Measurements from ENCODE around the gene ZNF76.
A peak's percentile ranks its signal among the peaks of the same experiment; 100 is the strongest.
"Not testable (repeated sequence)": the region's sequence is repeated elsewhere in the genome, so short reads cannot be mapped to it uniquely, and the experiment has no call there.

Gene ZNF76

DNA sequence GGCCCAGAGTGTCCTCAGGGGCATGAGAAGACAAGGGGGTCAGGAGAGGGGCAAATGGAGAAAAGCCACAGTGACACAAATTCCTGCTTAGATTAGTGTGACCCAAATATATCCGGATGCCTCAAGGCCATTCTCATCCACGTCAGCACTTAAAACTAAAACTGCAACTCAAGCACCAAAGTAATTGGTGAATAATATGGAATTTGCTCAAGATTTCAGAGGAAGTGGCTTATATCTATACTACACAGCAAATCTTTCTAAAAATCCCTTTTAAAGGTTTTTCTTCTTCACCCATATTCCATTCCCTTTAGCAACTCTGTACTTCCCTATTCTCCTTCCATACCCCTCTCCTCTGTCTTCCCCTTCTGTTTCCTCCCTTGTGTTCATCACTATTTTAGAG is 53.3 kb downstream of the ZNF76 start:
- Mint-ChIP-seq H3K36me3 (ENCODE audit: insufficient read depth) (peaks cover 63% of the 10 kb centered on the region), H3K9me3 (no peaks in the 10 kb centered on the region)

DNA sequence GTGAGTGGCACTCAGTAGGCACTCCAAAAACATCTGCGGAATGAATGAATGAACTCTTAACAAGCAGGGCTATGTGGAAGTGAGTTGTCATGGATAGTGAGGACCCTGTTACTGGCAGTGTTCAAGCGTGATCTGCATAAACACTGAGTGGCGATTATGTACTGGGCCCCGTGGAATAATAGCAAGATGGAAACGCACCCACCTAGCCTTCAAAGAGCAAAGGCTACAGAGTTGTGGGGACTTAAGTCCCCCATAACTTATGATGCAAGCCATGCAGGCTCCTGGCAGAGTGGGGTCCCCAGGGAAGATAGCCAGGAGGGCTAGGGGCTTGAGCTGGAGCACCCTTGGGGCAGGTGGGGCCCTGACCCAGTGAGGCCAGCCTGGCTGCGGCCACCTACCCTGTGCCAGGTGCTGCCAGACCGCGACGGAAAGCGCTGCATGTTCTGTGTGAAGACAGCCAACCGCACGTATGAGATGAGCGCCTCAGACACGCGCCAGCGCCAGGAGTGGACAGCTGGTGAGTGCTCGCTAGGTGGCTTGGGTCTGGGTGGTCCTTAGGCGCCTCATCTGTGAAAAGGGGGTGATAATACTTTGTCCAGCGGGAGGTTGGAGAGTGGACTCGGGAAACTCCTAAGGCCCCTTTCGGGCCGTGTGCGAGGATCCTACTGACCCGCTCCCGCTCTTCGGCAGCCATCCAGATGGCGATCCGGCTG is 58.1 kb downstream of the ZNF76 start:
- Mint-ChIP-seq H3K4me1 (peaks cover 60% of the 10 kb centered on the region), H3K27ac (ENCODE audit: low read depth) (peak overlapping the region; percentile 57), H3K36me3 (ENCODE audit: insufficient read depth) (peaks cover 78% of the 10 kb centered on the region), H3K4me3 (no peak overlapping the region), H3K27me3 (no peaks in the 10 kb centered on the region), H3K9me3 (no peaks in the 10 kb centered on the region)
- ATAC-seq (replicated peaks; ENCODE audit: extremely low read depth, poor library complexity, severe bottlenecking) (no peak), DNase-seq (ENCODE audit: low spot score in 2 of 2) (no peak)

More for the DNA sequence above, 53.3 kb downstream of the ZNF76 start:
- H3K27ac Mint-ChIP-seq (ENCODE audit: low read depth) = peak overlapping the region; percentile 93
- H3K27me3 Mint-ChIP-seq = no peaks in the 10 kb centered on the region
- ATAC-seq (replicated peaks; ENCODE audit: extremely low read depth, poor library complexity, severe bottlenecking) = no peak
- peaks cover 90% of the 10 kb centered on the region for H3K4me1 Mint-ChIP-seq
- peak overlapping the region; percentile 42 for H3K4me3 Mint-ChIP-seq
- no peak for DNase-seq (ENCODE audit: low spot score in 2 of 2)

DNA sequence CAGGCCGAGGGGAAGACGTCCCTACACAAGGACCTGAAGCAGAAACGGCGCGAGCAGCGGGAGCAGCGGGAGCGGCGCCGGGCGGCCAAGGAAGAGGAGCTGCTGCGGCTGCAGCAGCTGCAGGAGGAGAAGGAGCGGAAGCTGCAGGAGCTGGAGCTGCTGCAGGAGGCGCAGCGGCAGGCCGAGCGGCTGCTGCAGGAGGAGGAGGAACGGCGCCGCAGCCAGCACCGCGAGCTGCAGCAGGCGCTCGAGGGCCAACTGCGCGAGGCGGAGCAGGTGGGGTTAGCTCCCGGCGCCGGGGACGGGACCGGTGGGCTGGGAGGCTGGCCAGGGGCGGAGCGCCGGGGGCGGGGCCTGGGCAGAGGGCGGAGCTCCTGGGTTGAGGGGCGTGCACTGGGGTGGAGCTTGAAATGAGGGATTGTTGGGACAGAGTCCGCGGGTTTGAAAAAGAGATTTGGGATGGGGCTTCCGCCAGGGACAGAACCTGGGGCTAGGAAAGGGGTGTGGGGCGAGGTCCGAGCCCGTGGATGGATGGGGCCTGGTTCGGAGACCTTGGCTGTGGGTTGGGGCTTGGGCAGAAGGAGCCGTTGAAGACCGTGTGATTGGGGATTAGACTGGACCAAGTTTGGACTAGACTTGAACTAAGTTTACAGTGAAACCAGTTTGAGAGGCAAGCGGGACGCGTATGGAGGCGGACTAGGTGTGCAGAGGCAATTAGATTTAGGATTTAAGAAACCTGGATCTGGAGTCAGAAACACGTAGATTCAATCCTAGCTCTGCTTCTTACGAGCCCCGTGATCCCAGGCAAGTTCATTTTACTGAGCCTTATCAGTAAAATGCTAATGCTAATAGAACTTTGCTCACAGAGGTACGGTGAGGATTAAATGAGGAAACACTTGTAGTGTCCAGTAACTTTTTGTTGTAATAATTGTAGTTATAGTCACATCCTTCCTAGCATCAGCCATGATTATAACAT is 58.9 kb downstream of the ZNF76 start:
- peak overlapping the region; percentile 57 for H3K27ac Mint-ChIP-seq (ENCODE audit: low read depth)
- H3K4me1 Mint-ChIP-seq = peaks cover 52% of the 10 kb centered on the region
- H3K27me3 Mint-ChIP-seq = no peaks in the 10 kb centered on the region
- no peak overlapping the region for H3K4me3 Mint-ChIP-seq
- H3K9me3 Mint-ChIP-seq = no peaks in the 10 kb centered on the region
- no peak for DNase-seq (ENCODE audit: low spot score in 2 of 2)
- ATAC-seq (replicated peaks; ENCODE audit: extremely low read depth, poor library complexity, severe bottlenecking) = no peak
- H3K36me3 Mint-ChIP-seq (ENCODE audit: insufficient read depth) = peaks cover 75% of the 10 kb centered on the region

DNA sequence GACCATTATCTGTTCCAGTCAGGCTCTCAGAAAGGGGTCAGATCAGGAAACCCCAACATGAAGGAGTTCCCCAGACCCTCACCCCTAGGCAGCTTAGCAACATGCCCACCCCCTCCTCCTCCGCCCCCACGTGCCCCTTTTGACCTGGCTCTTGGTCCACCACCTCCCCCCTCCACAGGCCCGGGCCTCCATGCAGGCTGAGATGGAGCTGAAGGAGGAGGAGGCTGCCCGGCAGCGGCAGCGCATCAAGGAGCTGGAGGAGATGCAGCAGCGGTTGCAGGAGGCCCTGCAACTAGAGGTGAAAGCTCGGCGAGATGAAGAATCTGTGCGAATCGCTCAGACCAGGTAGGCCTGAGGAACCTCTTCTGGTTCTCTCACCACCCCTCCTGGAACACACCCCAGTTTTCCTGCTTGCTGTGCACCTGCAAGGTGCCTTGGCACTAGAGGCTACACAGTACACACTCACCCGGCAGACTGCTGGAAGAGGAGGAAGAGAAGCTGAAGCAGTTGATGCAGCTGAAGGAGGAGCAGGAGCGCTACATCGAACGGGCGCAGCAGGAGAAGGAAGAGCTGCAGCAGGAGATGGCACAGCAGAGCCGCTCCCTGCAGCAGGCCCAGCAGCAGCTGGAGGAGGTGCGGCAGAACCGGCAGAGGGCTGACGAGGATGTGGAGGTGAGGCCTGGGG is 60.0 kb downstream of the ZNF76 start:
- Mint-ChIP-seq H3K27ac (ENCODE audit: low read depth) (no peak overlapping the region), H3K9me3 (no peaks in the 10 kb centered on the region), H3K4me3 (no peak overlapping the region), H3K4me1 (peaks cover 45% of the 10 kb centered on the region), H3K27me3 (no peaks in the 10 kb centered on the region), H3K36me3 (ENCODE audit: insufficient read depth) (peaks cover 75% of the 10 kb centered on the region)
- DNase-seq (ENCODE audit: low spot score in 2 of 2) (no peak), ATAC-seq (replicated peaks; ENCODE audit: extremely low read depth, poor library complexity, severe bottlenecking) (no peak)

DNA sequence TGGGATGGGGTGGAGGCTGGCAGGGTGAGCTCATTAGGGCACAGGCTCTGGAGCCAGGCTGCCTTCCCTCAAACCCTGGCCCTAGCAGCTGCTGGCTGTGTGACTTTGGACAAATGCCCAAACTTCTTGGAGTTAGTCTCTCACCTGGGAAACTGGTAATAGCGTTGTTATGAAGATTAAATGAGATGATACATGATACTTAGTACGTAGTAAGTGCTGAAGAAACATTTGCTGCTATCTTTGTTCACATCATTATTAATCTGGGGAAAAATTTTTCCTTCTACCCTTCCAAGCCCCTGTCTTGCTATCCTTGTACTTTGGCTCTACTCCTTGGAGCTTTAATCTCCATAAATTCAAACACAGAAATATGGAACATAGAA is 60.5 kb downstream of the ZNF76 start:
- Mint-ChIP-seq H3K4me1 (peaks cover 40% of the 10 kb centered on the region), H3K36me3 (ENCODE audit: insufficient read depth) (peaks cover 75% of the 10 kb centered on the region), H3K9me3 (no peaks in the 10 kb centered on the region), H3K27ac (ENCODE audit: low read depth) (peak overlapping the region; percentile 19), H3K27me3 (no peaks in the 10 kb centered on the region), H3K4me3 (no peak overlapping the region)
- ATAC-seq (replicated peaks; ENCODE audit: extremely low read depth, poor library complexity, severe bottlenecking) (no peak), DNase-seq (ENCODE audit: low spot score in 2 of 2) (no peak)

DNA sequence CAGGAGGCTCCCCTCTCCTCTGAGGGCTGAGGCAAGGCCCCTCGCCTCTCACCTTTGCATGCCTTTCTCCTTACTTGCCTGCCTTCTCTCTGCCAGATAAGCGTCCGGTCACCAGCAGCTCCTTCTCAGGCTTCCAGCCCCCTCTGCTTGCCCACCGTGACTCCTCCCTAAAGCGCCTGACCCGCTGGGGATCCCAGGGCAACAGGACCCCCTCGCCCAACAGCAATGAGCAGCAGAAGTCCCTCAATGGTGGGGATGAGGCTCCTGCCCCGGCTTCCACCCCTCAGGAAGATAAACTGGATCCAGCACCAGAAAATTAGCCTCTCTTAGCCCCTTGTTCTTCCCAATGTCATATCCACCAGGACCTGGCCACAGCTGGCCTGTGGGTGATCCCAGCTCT is 61.6 kb downstream of the ZNF76 start:
- Mint-ChIP-seq H3K9me3 (no peaks in the 10 kb centered on the region), H3K27ac (ENCODE audit: low read depth) (peak overlapping the region; percentile 51), H3K4me1 (peaks cover 32% of the 10 kb centered on the region), H3K4me3 (no peak overlapping the region), H3K27me3 (no peaks in the 10 kb centered on the region), H3K36me3 (ENCODE audit: insufficient read depth) (peaks cover 78% of the 10 kb centered on the region)
- ATAC-seq (replicated peaks; ENCODE audit: extremely low read depth, poor library complexity, severe bottlenecking) (no peak), DNase-seq (ENCODE audit: low spot score in 2 of 2) (no peak)

DNA sequence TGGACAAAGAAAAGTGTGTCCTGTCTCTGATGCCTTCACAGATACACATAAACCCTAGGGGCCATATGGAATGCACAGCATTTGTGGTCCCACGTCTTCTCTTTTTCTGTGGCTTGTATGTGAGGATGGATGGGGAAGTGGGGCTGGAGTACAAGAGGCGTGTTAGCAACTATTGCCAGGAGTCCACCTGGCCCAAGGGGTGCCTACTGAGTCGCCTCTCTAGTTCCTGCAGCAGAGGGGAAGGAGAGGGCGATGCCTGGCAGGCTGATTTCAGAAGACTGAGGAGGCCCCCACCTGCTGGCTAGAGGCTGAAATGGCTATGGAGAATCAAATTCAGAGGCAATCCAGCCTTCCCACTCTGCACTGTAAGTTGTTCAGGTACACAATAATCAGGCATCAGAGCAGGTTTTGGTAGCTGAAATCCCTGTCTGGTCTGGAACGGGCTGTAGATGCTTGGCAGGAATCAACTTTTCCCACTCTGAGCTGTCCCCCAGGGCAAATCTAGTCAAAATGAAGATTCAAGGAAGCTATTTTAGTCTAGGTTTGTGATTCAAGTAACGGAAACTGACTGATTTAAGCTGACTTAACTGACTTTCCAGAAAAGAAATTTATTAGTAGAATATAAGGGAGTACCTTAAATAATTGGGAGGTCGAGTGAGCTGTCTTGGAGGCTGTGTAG is 68.0 kb downstream of the ZNF76 start:
- Mint-ChIP-seq H3K9me3 (no peaks in the 10 kb centered on the region), H3K4me1 (peaks cover 18% of the 10 kb centered on the region), H3K27ac (ENCODE audit: low read depth) (peak overlapping the region; percentile 75), H3K4me3 (no peak overlapping the region), H3K36me3 (ENCODE audit: insufficient read depth) (peaks cover 29% of the 10 kb centered on the region), H3K27me3 (no peaks in the 10 kb centered on the region)
- ATAC-seq (replicated peaks; ENCODE audit: extremely low read depth, poor library complexity, severe bottlenecking) (peak; percentile 69), DNase-seq (ENCODE audit: low spot score in 2 of 2) (peak; percentile 57 to 67)

DNA sequence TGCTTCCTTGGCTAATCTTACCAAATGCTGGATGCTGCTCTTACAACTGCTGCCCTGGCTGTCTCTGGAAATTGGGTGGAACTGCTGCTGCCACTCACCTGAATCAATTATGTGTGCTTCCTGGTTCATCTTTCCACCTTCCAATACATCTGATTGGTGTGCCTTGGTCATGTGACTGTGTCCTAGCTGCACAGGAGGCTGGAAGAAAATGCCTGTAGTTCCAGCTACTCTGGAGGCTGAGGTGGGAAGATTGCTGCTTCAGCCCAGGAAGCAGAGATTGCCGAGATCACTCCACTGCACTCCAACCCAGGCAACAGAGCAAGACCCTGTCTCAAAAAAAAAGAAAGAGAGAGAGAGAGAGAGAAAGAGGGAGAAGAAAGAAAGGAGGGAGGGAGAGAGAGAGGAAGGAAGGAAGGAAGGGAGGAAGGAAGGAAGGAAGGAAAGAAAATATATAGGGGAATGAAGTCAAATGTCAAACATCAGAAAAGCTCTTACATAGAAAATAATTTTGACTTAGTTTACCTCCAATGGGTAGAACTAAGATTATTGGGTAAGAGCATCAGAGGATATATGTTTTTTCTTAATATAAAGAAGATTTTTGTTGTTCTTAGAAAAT is 68.7 kb downstream of the ZNF76 start:
- Mint-ChIP-seq H3K36me3 (ENCODE audit: insufficient read depth) (peaks cover 28% of the 10 kb centered on the region), H3K27me3 (no peaks in the 10 kb centered on the region), H3K9me3 (no peaks in the 10 kb centered on the region), H3K4me3 (no peak overlapping the region), H3K27ac (ENCODE audit: low read depth) (peak overlapping the region; percentile 75), H3K4me1 (peaks cover 16% of the 10 kb centered on the region)
- no peak for ATAC-seq (replicated peaks; ENCODE audit: extremely low read depth, poor library complexity, severe bottlenecking)
- DNase-seq (ENCODE audit: low spot score in 2 of 2) = no peak

DNA sequence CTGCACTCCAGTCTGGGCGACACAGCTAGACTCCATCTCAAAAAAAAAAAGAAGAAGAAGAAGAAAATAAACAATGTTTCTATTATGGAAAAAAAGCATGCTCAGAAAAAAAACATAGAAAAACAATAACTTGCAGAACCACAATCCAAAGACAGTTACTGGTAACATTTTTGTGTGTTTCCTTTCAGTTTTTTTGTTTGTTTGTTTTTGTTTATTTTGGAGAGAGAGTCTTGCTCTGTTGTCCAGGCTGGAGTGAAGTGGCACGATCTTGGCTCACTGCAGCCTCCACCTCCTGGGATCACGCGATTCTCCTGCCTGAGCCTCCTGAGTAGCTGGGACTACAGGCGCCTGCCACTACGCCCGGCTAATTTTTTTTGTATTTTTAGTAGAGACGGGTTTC is 69.4 kb downstream of the ZNF76 start:
- ATAC-seq (replicated peaks; ENCODE audit: extremely low read depth, poor library complexity, severe bottlenecking); H3K4me3 Mint-ChIP-seq: not testable (repeated sequence)

DNA sequence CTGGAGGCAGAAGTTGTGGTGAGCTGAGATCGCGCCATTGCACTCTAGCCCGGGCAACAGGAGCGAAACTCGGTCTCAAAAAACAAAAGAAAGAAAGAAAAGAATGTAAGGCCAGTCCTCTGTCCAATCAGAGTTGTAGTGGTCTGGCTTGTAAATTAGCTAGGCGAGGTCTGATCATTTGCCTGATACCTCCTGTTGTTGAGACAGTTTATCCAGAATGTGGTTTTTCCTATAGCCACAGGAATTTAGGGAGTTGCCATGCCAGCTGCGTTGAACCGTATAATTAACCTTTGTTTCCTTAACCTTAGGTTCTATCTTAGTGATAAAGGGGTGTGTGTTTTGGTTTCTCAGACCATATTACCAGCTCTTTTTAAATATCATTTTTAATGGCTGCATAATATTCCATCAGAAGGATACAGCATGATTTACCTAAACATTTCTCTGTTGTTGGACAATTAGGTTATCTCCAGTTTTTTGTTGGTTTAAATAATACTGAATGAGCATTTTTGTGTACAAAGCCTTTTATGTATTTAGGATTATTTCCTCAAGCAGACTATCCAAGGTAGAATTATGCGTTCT is 71.1 kb downstream of the ZNF76 start:
- DNase-seq (ENCODE audit: low spot score in 2 of 2) (no peak), ATAC-seq (replicated peaks; ENCODE audit: extremely low read depth, poor library complexity, severe bottlenecking) (no peak)
- Mint-ChIP-seq H3K4me1 (peaks cover 16% of the 10 kb centered on the region), H3K36me3 (ENCODE audit: insufficient read depth) (peaks cover 12% of the 10 kb centered on the region), H3K27me3 (no peaks in the 10 kb centered on the region), H3K9me3 (no peaks in the 10 kb centered on the region), H3K27ac (ENCODE audit: low read depth) (no peak overlapping the region), H3K4me3 (no peak overlapping the region)

More for the DNA sequence above, 69.4 kb downstream of the ZNF76 start:
- H3K27ac Mint-ChIP-seq (ENCODE audit: low read depth) = peak overlapping the region; percentile 75
- H3K36me3 Mint-ChIP-seq (ENCODE audit: insufficient read depth) = peaks cover 23% of the 10 kb centered on the region
- not testable (repeated sequence) for H3K9me3 Mint-ChIP-seq; H3K27me3 Mint-ChIP-seq; DNase-seq (ENCODE audit: low spot score in 2 of 2)
- peaks cover 16% of the 10 kb centered on the region for H3K4me1 Mint-ChIP-seq

DNA sequence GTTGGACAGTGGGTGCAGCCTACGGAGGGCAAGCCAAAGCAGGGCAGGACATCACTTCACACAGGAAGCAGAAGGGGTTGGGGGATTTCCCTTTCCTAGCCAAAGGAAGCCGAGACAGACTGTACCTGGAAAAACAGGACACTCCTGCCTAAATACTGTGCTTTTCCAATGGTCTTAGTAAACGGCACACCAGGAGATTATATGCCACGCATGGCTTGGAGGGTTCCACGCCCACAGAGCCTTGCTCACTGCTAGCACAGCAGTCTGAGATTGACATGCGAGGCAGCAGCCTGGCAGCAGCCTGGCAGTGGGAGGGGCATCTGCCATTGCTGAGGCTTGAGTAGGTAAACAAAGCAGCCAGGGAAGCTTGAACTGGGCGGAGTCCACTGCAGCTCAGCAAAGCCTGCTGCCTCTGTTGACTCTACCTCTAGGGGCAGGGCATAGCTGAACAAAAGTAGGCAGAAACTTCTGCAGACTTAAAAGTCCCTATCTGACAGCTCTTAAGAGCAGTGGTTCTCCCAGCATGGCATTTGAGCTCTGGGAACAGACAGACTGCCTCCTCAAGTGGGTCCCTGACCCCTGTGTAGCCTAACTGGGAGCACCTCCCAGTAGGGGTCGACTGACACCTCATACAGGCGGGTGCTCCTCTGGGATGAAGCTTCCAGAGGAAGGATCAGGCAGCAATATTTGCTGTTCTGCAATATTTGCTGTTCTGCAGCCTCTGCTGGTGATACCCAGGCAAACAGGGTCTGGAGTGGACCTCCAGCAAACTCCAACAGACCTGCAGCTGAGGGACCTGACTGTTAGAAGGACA is 72.7 kb downstream of the ZNF76 start:
- H3K36me3 Mint-ChIP-seq (ENCODE audit: insufficient read depth); H3K9me3 Mint-ChIP-seq; H3K27ac Mint-ChIP-seq (ENCODE audit: low read depth); H3K27me3 Mint-ChIP-seq; H3K4me3 Mint-ChIP-seq: not testable (repeated sequence)
- ATAC-seq (replicated peaks; ENCODE audit: extremely low read depth, poor library complexity, severe bottlenecking) (peak; percentile 82), DNase-seq (ENCODE audit: low spot score in 2 of 2) (peak; percentile 34 to 62)
- H3K4me1 Mint-ChIP-seq = peaks cover 15% of the 10 kb centered on the region
